ENCODE results near the gene ZNF428.
"Not testable (repeated sequence)": the region's sequence is repeated elsewhere in the genome, so short reads cannot be mapped to it uniquely, and the experiment has no call there.

ZNF428 gene

DNA sequence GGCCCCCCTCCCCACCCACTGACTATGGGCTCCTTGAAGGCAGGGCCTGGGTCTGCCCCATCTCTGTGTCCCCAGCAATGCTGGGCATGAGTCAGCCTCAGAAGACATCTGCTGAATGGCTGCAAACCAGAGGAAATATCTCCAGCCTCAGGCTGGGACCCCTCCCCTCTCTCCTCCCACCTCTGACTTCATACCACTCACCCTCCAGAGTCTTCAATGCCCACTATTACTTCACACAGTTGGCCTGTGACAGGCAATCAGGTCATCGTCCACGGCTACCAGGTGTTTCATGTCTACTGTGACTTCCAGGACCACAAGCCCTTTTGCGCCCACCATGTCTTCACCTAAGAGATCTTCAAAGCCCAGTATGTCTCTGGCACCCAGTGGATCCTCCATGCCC, 7.6 kb downstream of the ZNF428 start, which contains the start of gene SRRM5:
Gene SRRM5, plus strand, starts transcription at position 301 of the 400 bp plus-strand sequence. Its CDS starts 34 bp downstream, at position 335.
- ChIA-PET POLR2A (no interaction called here), CTCF (no interaction called here)
- TF ChIP-seq FOXM1 (IDR thresholded peaks at IDR 0.05; ENCODE audit: borderline replicate concordance) (no peak), SP1 (IDR thresholded peaks at IDR 0.05) (no peak), L3MBTL2 (conservative IDR thresholded peaks at IDR 0.05) (no peak), CTBP1 (IDR thresholded peaks at IDR 0.05; ENCODE audit: borderline replicate concordance) (no peak), BHLHE40 (IDR thresholded peaks at IDR 0.05; ENCODE audit: borderline replicate concordance) (no peak), HDGF (IDR thresholded peaks at IDR 0.05; ENCODE audit: borderline replicate concordance) (no peak), NFRKB (IDR thresholded peaks at IDR 0.05) (no peak), TARDBP (IDR thresholded peaks at IDR 0.05) (no peak), ARNT (IDR thresholded peaks at IDR 0.05) (no peak), PKNOX1 (IDR thresholded peaks at IDR 0.05) (no peak), SUZ12 (IDR thresholded peaks at IDR 0.05) (no peak), ZNF384 (IDR thresholded peaks at IDR 0.05) (no peak)
- no peak for DNase-seq (ENCODE audit: extremely low spot score)

DNA sequence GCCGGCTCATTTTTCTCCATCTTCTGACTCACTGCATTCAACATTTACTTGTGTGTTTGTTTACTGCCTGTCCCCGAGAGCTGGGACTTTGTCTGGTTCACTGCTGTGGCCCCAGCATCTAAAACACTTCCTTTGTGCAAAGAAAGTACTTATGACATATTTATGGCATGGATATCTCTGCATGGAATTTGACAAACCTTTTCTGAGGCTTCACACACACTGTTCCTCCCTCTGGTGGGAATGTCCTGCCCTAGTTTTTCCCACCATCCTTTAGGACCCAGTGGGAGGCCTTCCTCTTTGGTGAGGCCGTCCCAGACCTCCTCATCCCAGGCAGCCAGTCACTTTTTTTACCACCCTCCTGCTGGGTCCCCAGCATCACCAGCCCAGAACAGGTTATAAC, 8.9 kb downstream of the ZNF428 start:
- no peak for DNase-seq (ENCODE audit: extremely low spot score)
- POLR2A ChIA-PET = interaction anchor here (1.1 kb wide), 1 partner anchor 14 kb away, joined by 3 read pairs; the partner anchor contains the start of genes IRGQ and ZNF576
- CTCF ChIA-PET = no interaction called here
- no peak for TF ChIP-seq NFRKB (IDR thresholded peaks at IDR 0.05)
- TF ChIP-seq BHLHE40 (IDR thresholded peaks at IDR 0.05; ENCODE audit: borderline replicate concordance) = no peak
- no peak for TF ChIP-seq ARNT (IDR thresholded peaks at IDR 0.05)
- no peak for TF ChIP-seq L3MBTL2 (conservative IDR thresholded peaks at IDR 0.05)
- no peak for TF ChIP-seq TARDBP (IDR thresholded peaks at IDR 0.05)
- TF ChIP-seq HDGF (IDR thresholded peaks at IDR 0.05; ENCODE audit: borderline replicate concordance) = no peak
- no peak for TF ChIP-seq SUZ12 (IDR thresholded peaks at IDR 0.05)
- no peak for TF ChIP-seq ELF4 (IDR thresholded peaks at IDR 0.05)
- no peak for TF ChIP-seq ZNF384 (IDR thresholded peaks at IDR 0.05)

DNA sequence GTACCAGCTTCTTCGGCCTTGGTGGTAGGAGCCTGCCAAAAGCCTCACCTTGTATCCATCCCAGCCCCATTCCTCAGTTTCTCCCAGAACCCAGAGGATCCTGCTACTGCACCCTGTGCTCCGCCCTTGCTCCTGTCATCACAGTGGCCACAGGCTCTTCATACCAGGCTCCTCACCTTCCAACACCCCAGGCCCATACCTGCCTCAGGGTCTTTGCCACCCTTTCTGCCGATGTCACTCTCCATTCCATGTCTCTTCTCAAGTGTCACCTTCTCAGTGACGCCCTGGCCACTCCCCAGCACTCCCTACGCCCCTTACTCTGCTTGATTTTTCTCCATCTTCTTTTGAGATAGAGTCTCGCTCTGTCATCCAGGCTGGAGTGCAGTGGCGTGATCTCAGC, 9.6 kb downstream of the ZNF428 start:
- TF ChIP-seq FOXK2 (IDR thresholded peaks at IDR 0.05) = no peak
- TF ChIP-seq FOXA1 (IDR thresholded peaks at IDR 0.05) = no peak
- no peak for TF ChIP-seq SUZ12 (IDR thresholded peaks at IDR 0.05)
- TF ChIP-seq L3MBTL2 (conservative IDR thresholded peaks at IDR 0.05) = no peak
- TF ChIP-seq ZNF384 (IDR thresholded peaks at IDR 0.05) = no peak
- TF ChIP-seq ELF4 (IDR thresholded peaks at IDR 0.05) = no peak

DNA sequence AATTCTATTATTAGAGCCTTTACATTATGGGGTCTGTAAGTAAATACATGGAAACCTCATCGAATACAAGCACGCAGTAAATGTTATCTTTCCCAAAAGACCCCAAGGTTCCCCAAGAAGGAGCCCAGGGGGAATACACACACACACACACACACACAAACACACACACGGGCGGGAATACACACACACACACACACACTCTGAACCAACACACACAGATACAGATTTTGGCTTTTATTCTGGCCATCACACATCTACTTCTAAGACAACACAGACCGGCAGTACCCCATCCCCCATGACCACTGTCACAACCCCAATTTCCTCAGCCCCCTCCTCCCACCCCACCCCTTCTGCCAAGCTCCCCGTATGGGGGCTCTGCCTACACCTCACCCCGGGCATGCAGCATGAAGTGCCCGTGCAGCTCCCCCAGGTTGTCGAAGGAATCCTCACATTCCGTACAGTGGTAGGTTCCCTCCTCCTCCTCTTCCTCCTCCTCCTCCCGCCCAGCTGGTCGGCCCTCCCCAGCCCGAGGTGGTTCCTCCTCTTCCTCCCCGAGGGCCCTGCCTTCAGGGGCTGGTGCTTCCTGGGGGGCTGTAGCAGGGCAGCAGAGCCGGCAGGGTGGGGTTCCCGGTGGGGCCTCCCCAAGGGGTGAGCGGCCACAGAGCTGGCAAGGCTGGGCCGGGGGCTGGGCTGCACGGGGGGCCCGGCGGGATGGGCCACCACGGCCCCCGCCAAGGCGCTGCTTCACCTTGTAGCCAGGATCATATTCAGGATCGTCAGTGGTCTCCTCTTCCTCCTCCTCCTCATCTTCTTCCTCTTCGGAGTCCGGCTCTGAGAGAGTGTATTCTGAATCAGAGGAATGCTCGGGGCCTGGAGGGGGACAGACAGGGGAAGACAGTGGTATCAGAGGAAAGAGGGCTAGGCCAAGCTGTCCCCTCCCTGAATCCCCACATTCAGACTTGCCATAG, 11.9 kb downstream of the ZNF428 start:
- no peak for TF ChIP-seq ZNF384 (IDR thresholded peaks at IDR 0.05)
- TF ChIP-seq BHLHE40 (IDR thresholded peaks at IDR 0.05; ENCODE audit: borderline replicate concordance) = no peak
- TF ChIP-seq L3MBTL2 (conservative IDR thresholded peaks at IDR 0.05) = no peak
- no peak for TF ChIP-seq ELF4 (IDR thresholded peaks at IDR 0.05)
- TF ChIP-seq SUZ12 (IDR thresholded peaks at IDR 0.05) = no peak
- no peak for TF ChIP-seq PKNOX1 (IDR thresholded peaks at IDR 0.05)
- TF ChIP-seq SP1 (IDR thresholded peaks at IDR 0.05) = no peak
- TF ChIP-seq CTBP1 (IDR thresholded peaks at IDR 0.05; ENCODE audit: borderline replicate concordance) = no peak
- no peak for TF ChIP-seq NFRKB (IDR thresholded peaks at IDR 0.05)
- no peak for TF ChIP-seq ARNT (IDR thresholded peaks at IDR 0.05)
- no peak for TF ChIP-seq FOXA1 (IDR thresholded peaks at IDR 0.05)
- no peak for TF ChIP-seq FOXM1 (IDR thresholded peaks at IDR 0.05; ENCODE audit: borderline replicate concordance)
- no peak for TF ChIP-seq HDGF (IDR thresholded peaks at IDR 0.05; ENCODE audit: borderline replicate concordance)
- TF ChIP-seq TARDBP (IDR thresholded peaks at IDR 0.05) = no peak
- no peak for TF ChIP-seq LEF1 (IDR thresholded peaks at IDR 0.05; ENCODE audit: borderline replicate concordance)
- no peak for TF ChIP-seq FOXK2 (IDR thresholded peaks at IDR 0.05)
- no peak for DNase-seq (ENCODE audit: extremely low spot score)
- CTCF ChIA-PET = no interaction called here
- POLR2A ChIA-PET = no interaction called here

More for the DNA sequence above, 9.6 kb downstream of the ZNF428 start:
- no peak for DNase-seq (ENCODE audit: extremely low spot score)
- ChIA-PET POLR2A (no interaction called here), CTCF (no interaction called here)

DNA sequence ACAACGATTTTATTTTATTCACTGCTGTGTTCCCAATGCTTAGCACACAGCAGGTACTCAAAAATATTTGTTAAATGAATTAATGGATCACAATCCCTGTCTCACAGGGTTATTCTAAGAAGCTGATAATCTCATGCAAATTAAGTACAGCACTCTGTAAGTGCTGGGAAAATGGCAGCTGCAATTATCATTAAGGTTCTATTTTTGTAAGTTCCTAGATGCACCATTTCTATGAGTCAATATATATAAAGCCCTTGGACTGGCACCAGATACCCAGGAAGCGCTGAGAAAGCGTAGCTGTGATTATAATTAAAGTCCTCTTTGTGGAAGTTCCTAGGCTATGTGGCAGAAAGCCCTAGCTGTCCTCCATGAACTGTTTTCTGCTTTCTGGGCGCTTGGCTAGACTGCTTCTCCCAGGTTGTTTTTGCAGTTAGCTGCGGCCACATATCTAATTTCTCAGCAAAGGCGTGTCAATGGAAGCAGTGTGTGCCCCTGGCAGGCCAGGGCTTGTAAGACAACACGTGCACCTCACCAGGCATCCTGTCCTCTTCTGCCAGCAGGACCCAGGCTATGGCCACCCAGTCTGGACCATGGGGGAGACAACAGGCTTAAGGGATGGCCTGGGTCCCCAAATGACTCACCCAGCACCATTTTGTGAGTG, 12.7 kb downstream of the ZNF428 start:
- ChIA-PET POLR2A (no interaction called here), CTCF (no interaction called here)
- TF ChIP-seq LEF1 (IDR thresholded peaks at IDR 0.05; ENCODE audit: borderline replicate concordance) (no peak), SUZ12 (IDR thresholded peaks at IDR 0.05) (no peak), HDGF (IDR thresholded peaks at IDR 0.05; ENCODE audit: borderline replicate concordance) (no peak)
- no peak for DNase-seq (ENCODE audit: extremely low spot score)

DNA sequence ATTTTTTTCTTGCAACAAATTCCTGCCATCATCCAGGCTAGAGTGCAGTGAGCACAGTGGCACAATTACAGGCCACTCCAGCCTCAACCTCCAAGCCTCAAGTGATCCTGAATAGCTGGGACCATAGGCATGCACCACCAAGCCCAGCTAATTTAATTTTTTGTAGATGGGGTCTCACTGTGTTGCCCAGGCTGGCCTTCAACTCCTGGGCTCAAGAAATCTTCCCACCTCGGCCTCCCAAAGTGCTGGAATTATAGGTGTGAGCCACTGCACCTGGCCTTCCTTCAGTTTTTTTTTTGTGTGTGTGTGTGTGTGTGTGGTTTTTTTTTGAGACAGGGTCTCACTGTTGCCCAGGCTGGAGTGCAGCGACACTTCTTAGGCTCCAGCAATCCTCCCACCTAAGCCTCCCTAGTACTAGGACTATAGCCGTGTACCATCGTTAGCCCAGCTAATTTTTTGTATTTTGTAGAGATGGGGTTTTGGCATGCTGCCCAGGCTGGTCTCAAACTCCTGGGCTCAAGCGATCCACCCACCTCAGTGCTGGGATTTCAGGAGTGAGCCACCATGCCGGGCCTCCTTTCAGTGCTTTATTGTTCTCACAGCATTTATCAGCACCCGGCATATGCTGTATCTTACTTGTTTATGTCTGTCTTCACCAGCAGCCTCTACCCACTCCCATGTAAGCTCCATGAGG, 13.4 kb downstream of the ZNF428 start:
- POLR2A ChIA-PET = no interaction called here
- no peak for TF ChIP-seq CTBP1 (IDR thresholded peaks at IDR 0.05; ENCODE audit: borderline replicate concordance)
- CTCF ChIA-PET = no interaction called here

GRCh38 chr19:43600326-43600725, 19.1 kb downstream of the ZNF428 start:
- POLR2A ChIA-PET; DNase-seq (ENCODE audit: extremely low spot score): not testable (repeated sequence)
- CTCF ChIA-PET = interaction anchor here (0.7 kb wide), 1 partner anchor 80 kb away, joined by 3 read pairs; no protein-coding TSS in a partner anchor

More for the DNA sequence above, 13.4 kb downstream of the ZNF428 start:
- no peak for DNase-seq (ENCODE audit: extremely low spot score)
